ENCODE measurements around the gene TMTC1.

The TMTC1 gene

GRCh38 chr12:29537298-29537697 lies 246.4 kb downstream of the TMTC1 start:
- no peak overlapping the region for H3K4me3 ChIP-seq (ENCODE audit: low read depth, low read length)
- no peak overlapping the region for H3K27ac ChIP-seq (ENCODE audit: low read depth, low read length)
- H3K9me3 ChIP-seq (ENCODE audit: control insufficient read depth, insufficient read depth, low read length) = no peaks in the 10 kb centered on the region
- no peaks in the 10 kb centered on the region for H3K27me3 ChIP-seq (ENCODE audit: control insufficient read depth, insufficient read depth, low read length)
- no peaks in the 10 kb centered on the region for H3K4me1 ChIP-seq (ENCODE audit: control insufficient read depth, insufficient read depth, low read length)
- no peaks in the 10 kb centered on the region for H3K36me3 ChIP-seq (ENCODE audit: control insufficient read depth, insufficient read depth, low read length)
- no peak overlapping the region for H3K9ac ChIP-seq (ENCODE audit: low read depth, low read length)

- H3K9ac ChIP-seq (ENCODE audit: low read depth, low read length) = no peak overlapping the region
- no peak overlapping the region for H3K4me3 ChIP-seq (ENCODE audit: low read depth, low read length)
- no peaks in the 10 kb centered on the region for H3K4me1 ChIP-seq (ENCODE audit: control insufficient read depth, insufficient read depth, low read length)
- H3K36me3 ChIP-seq (ENCODE audit: control insufficient read depth, insufficient read depth, low read length) = no peaks in the 10 kb centered on the region
- H3K9me3 ChIP-seq (ENCODE audit: control insufficient read depth, insufficient read depth, low read length) = no peaks in the 10 kb centered on the region
- no peak overlapping the region for H3K27ac ChIP-seq (ENCODE audit: low read depth, low read length)
- H3K27me3 ChIP-seq (ENCODE audit: control insufficient read depth, insufficient read depth, low read length) = no peaks in the 10 kb centered on the region
These were observed 248.8 kb downstream of the TMTC1 start for GRCh38 chr12:29534935-29535334.

GRCh38 chr12:29533815-29534489 lies 249.8 kb downstream of the TMTC1 start:
- Histone ChIP-seq H3K36me3 (ENCODE audit: control insufficient read depth, insufficient read depth, low read length) (no peaks in the 10 kb centered on the region), H3K9me3 (ENCODE audit: control insufficient read depth, insufficient read depth, low read length) (no peaks in the 10 kb centered on the region), H3K4me3 (ENCODE audit: low read depth, low read length) (no peak overlapping the region), H3K4me1 (ENCODE audit: control insufficient read depth, insufficient read depth, low read length) (no peaks in the 10 kb centered on the region), H3K27ac (ENCODE audit: low read depth, low read length) (no peak overlapping the region), H3K27me3 (ENCODE audit: control insufficient read depth, insufficient read depth, low read length) (no peaks in the 10 kb centered on the region), H3K9ac (ENCODE audit: low read depth, low read length) (no peak overlapping the region)

GRCh38 chr12:29531471-29531870 lies 252.3 kb downstream of the TMTC1 start:
- H3K36me3 ChIP-seq (ENCODE audit: control insufficient read depth, insufficient read depth, low read length) = no peaks in the 10 kb centered on the region

GRCh38 chr12:29530436-29530835 lies 253.3 kb downstream of the TMTC1 start:
- Histone ChIP-seq H3K36me3 (ENCODE audit: control insufficient read depth, insufficient read depth, low read length) (no peaks in the 10 kb centered on the region), H3K27ac (ENCODE audit: low read depth, low read length) (no peak overlapping the region), H3K27me3 (ENCODE audit: control insufficient read depth, insufficient read depth, low read length) (no peaks in the 10 kb centered on the region), H3K9me3 (ENCODE audit: control insufficient read depth, insufficient read depth, low read length) (no peaks in the 10 kb centered on the region), H3K4me3 (ENCODE audit: low read depth, low read length) (no peak overlapping the region), H3K9ac (ENCODE audit: low read depth, low read length) (no peak overlapping the region), H3K4me1 (ENCODE audit: control insufficient read depth, insufficient read depth, low read length) (no peaks in the 10 kb centered on the region)

More at GRCh38 chr12:29531471-29531870, 252.3 kb downstream of the TMTC1 start:
- H3K9ac ChIP-seq (ENCODE audit: low read depth, low read length) = no peak overlapping the region
- no peaks in the 10 kb centered on the region for H3K27me3 ChIP-seq (ENCODE audit: control insufficient read depth, insufficient read depth, low read length)
- no peak overlapping the region for H3K27ac ChIP-seq (ENCODE audit: low read depth, low read length)
- no peaks in the 10 kb centered on the region for H3K9me3 ChIP-seq (ENCODE audit: control insufficient read depth, insufficient read depth, low read length)
- H3K4me3 ChIP-seq (ENCODE audit: low read depth, low read length) = no peak overlapping the region
- H3K4me1 ChIP-seq (ENCODE audit: control insufficient read depth, insufficient read depth, low read length) = no peaks in the 10 kb centered on the region

- no peaks in the 10 kb centered on the region for H3K27me3 ChIP-seq (ENCODE audit: control insufficient read depth, insufficient read depth, low read length)
These were observed 255.6 kb downstream of the TMTC1 start for GRCh38 chr12:29528161-29528560.

GRCh38 chr12:29521951-29522350 lies 261.8 kb downstream of the TMTC1 start:
- H3K9me3 ChIP-seq (ENCODE audit: control insufficient read depth, insufficient read depth, low read length) = no peaks in the 10 kb centered on the region
- no peak overlapping the region for H3K27ac ChIP-seq (ENCODE audit: low read depth, low read length)
- no peaks in the 10 kb centered on the region for H3K27me3 ChIP-seq (ENCODE audit: control insufficient read depth, insufficient read depth, low read length)
- H3K4me3 ChIP-seq (ENCODE audit: low read depth, low read length) = no peak overlapping the region
- no peak overlapping the region for H3K9ac ChIP-seq (ENCODE audit: low read depth, low read length)
- peaks cover 3% of the 10 kb centered on the region; the same call in 1 of the 2 replicates for H3K36me3 ChIP-seq (ENCODE audit: control insufficient read depth, insufficient read depth, low read length)
- H3K4me1 ChIP-seq (ENCODE audit: control insufficient read depth, insufficient read depth, low read length) = no peaks in the 10 kb centered on the region

More at GRCh38 chr12:29528161-29528560, 255.6 kb downstream of the TMTC1 start:
- Histone ChIP-seq H3K27ac (ENCODE audit: low read depth, low read length) (no peak overlapping the region), H3K36me3 (ENCODE audit: control insufficient read depth, insufficient read depth, low read length) (no peaks in the 10 kb centered on the region), H3K4me1 (ENCODE audit: control insufficient read depth, insufficient read depth, low read length) (no peaks in the 10 kb centered on the region), H3K9ac (ENCODE audit: low read depth, low read length) (no peak overlapping the region), H3K4me3 (ENCODE audit: low read depth, low read length) (no peak overlapping the region), H3K9me3 (ENCODE audit: control insufficient read depth, insufficient read depth, low read length) (no peaks in the 10 kb centered on the region)

- no peaks in the 10 kb centered on the region for H3K9me3 ChIP-seq (ENCODE audit: control insufficient read depth, insufficient read depth, low read length)
- peaks cover 6% of the 10 kb centered on the region; the same call in 1 of the 2 replicates for H3K36me3 ChIP-seq (ENCODE audit: control insufficient read depth, insufficient read depth, low read length)
- H3K4me3 ChIP-seq (ENCODE audit: low read depth, low read length) = no peak overlapping the region
- no peaks in the 10 kb centered on the region for H3K27me3 ChIP-seq (ENCODE audit: control insufficient read depth, insufficient read depth, low read length)
- H3K4me1 ChIP-seq (ENCODE audit: control insufficient read depth, insufficient read depth, low read length) = no peaks in the 10 kb centered on the region
- H3K9ac ChIP-seq (ENCODE audit: low read depth, low read length) = no peak overlapping the region
- no peak overlapping the region for H3K27ac ChIP-seq (ENCODE audit: low read depth, low read length)
These were observed 264.1 kb downstream of the TMTC1 start for GRCh38 chr12:29519585-29520182.

GRCh38 chr12:29518407-29518806 lies 265.3 kb downstream of the TMTC1 start:
- no peaks in the 10 kb centered on the region for H3K27me3 ChIP-seq (ENCODE audit: control insufficient read depth, insufficient read depth, low read length)
- no peak overlapping the region for H3K27ac ChIP-seq (ENCODE audit: low read depth, low read length)
- no peaks in the 10 kb centered on the region for H3K4me1 ChIP-seq (ENCODE audit: control insufficient read depth, insufficient read depth, low read length)
- H3K9ac ChIP-seq (ENCODE audit: low read depth, low read length) = no peak overlapping the region
- H3K36me3 ChIP-seq (ENCODE audit: control insufficient read depth, insufficient read depth, low read length) = peaks cover 9% of the 10 kb centered on the region; the same call in 1 of the 2 replicates
- no peaks in the 10 kb centered on the region for H3K9me3 ChIP-seq (ENCODE audit: control insufficient read depth, insufficient read depth, low read length)
- H3K4me3 ChIP-seq (ENCODE audit: low read depth, low read length) = no peak overlapping the region

- Histone ChIP-seq H3K27ac (ENCODE audit: low read depth, low read length) (no peak overlapping the region), H3K4me3 (ENCODE audit: low read depth, low read length) (no peak overlapping the region), H3K27me3 (ENCODE audit: control insufficient read depth, insufficient read depth, low read length) (no peaks in the 10 kb centered on the region), H3K4me1 (ENCODE audit: control insufficient read depth, insufficient read depth, low read length) (no peaks in the 10 kb centered on the region), H3K36me3 (ENCODE audit: control insufficient read depth, insufficient read depth, low read length) (peaks cover 9% of the 10 kb centered on the region; the same call in 1 of the 2 replicates), H3K9me3 (ENCODE audit: control insufficient read depth, insufficient read depth, low read length) (no peaks in the 10 kb centered on the region), H3K9ac (ENCODE audit: low read depth, low read length) (no peak overlapping the region)
These were observed 266.5 kb downstream of the TMTC1 start for GRCh38 chr12:29517264-29517663.

- Histone ChIP-seq H3K9ac (ENCODE audit: low read depth, low read length) (no peak overlapping the region), H3K4me3 (ENCODE audit: low read depth, low read length) (no peak overlapping the region), H3K27me3 (ENCODE audit: control insufficient read depth, insufficient read depth, low read length) (no peaks in the 10 kb centered on the region), H3K9me3 (ENCODE audit: control insufficient read depth, insufficient read depth, low read length) (no peaks in the 10 kb centered on the region), H3K27ac (ENCODE audit: low read depth, low read length) (no peak overlapping the region), H3K4me1 (ENCODE audit: control insufficient read depth, insufficient read depth, low read length) (no peaks in the 10 kb centered on the region), H3K36me3 (ENCODE audit: control insufficient read depth, insufficient read depth, low read length) (peaks cover 9% of the 10 kb centered on the region; the same call in 1 of the 2 replicates)
These were observed 267.3 kb downstream of the TMTC1 start for GRCh38 chr12:29516431-29516875.

Measured in HUES48 (cell line).